Lung (tissue), 12 donors: ENCODE data around the gene TYRO3. TPM values are rescaled to one million over a fixed set of nuclear protein-coding genes. Genes with fewer than 3 reads are reported as not detected.
A peak's percentile ranks its signal among the peaks of the same experiment; 100 is the strongest.

ENCODE experiments used
- ATAC-seq: fragments of 200-7000 bp; cut with Tn5 transposase; one replicate; pipeline ENCODE4 v1.9.1; 2020; ENCODE audit warnings: moderate number of reproducible peaks; ENCODE audit not compliant: insufficient read depth, low FRiP score
- DNase-seq, 3 donors: peaks; one replicate each; pipeline ENCODE4 v3.0.0-alpha.2; 2013 to 2017
- H3K27ac ChIP-seq, 2 donors: one replicate each; pipeline ENCODE4 v1.5.1; 2013; ENCODE audit warnings: mild to moderate bottlenecking in 2 of 2, moderate library complexity in 2 of 2, control low read depth in 1 of 2, inconsistent platforms in 1 of 2, low read depth in 1 of 2, low read length in 1 of 2
- H3K27me3 ChIP-seq, 3 donors: one replicate each; pipeline ENCODE4 v1.5.1; 2013; ENCODE audit warnings: low read length in 2 of 3; ENCODE audit not compliant: control insufficient read depth in 3 of 3, insufficient read depth in 3 of 3
- H3K36me3 ChIP-seq, 4 donors: one replicate each; pipeline ENCODE4 v1.5.1; 2013; ENCODE audit warnings: low read length in 4 of 4, mild to moderate bottlenecking in 1 of 4, moderate library complexity in 1 of 4; ENCODE audit not compliant: control insufficient read depth in 4 of 4, insufficient read depth in 4 of 4
- H3K4me1 ChIP-seq, 5 donors: one replicate each; pipeline ENCODE4 v1.5.1; 2013; ENCODE audit warnings: low read length in 5 of 5, mild to moderate bottlenecking in 2 of 5, moderate library complexity in 1 of 5; ENCODE audit not compliant: control insufficient read depth in 5 of 5, insufficient read depth in 5 of 5
- H3K4me3 ChIP-seq: one replicate; pipeline ENCODE4 v1.5.1; 2013; ENCODE audit warnings: mild to moderate bottlenecking, control low read depth, moderate library complexity
- H3K9ac ChIP-seq, 2 donors: one replicate each; pipeline ENCODE4 v1.5.1; 2013; ENCODE audit warnings: low read length in 2 of 2, control low read depth in 1 of 2; ENCODE audit not compliant: insufficient read depth in 1 of 2
- H3K9me3 ChIP-seq, 4 donors: one replicate each; pipeline ENCODE4 v1.5.1; 2013; ENCODE audit warnings: low read length in 3 of 4, mild to moderate bottlenecking in 1 of 4, moderate library complexity in 1 of 4; ENCODE audit not compliant: control insufficient read depth in 4 of 4, insufficient read depth in 3 of 4
- WGBS, 2 donors: extraction: QIAGEN DNeasy Blood & Tissue Kit; methylation state at CpG; one replicate each; pipeline ENCODE4 v1.1.7; 2013; 5-methylcytosine and 5-hydroxymethylcytosine counted together
- polyA plus RNA-seq, 2 donors: library from polyadenylated mRNA; stranded (reverse); fragments of 200-250 nt; gene quantifications; one replicate each; pipeline ENCODE4 v1.2.1, GENCODE V29; 2013
- total RNA-seq, 2 donors: library from RNA; depleted of rRNA in 1 of 2; stranded (reverse); fragments of >200 nt in 1 of 2; gene quantifications; one replicate each; pipeline ENCODE4 v1.2.1, GENCODE V29; 2014 to 2021
- TF ChIP-seq, protein P1 (sequence below): IDR thresholded peaks from 2 replicates; pipeline ENCODE4 v1.5.1; 2012; ENCODE audit warnings: mild to moderate bottlenecking; ENCODE audit errors: control extremely low read depth, extremely low read depth
- donor health status: control.
- donor health status: control.
- donor health status: Bipolar disorder and iron deficiency.
- donor health status: healthy.
- donor health status: DM: yes; HTN: yes; CAD: no.

Gene TYRO3
- total and polyA plus RNA-seq, 4 donors, result 4.2 to 17.9 (median 12.6) TPM

GRCh38 chr15:41603941-41604911, 45.2 kb downstream of the TYRO3 start:
- ATAC-seq (peak; percentile 69), DNase-seq (peak; percentile 71 to 78 (median 76))
- no peak overlapping the region for H3K4me3 ChIP-seq
- no peaks in the 10 kb centered on the region for H3K9me3 ChIP-seq
- peaks cover 0 to 9% (median 0%) of the 10 kb centered on the region in 5 donors for H3K4me1 ChIP-seq
- TF ChIP-seq, protein P1, sequence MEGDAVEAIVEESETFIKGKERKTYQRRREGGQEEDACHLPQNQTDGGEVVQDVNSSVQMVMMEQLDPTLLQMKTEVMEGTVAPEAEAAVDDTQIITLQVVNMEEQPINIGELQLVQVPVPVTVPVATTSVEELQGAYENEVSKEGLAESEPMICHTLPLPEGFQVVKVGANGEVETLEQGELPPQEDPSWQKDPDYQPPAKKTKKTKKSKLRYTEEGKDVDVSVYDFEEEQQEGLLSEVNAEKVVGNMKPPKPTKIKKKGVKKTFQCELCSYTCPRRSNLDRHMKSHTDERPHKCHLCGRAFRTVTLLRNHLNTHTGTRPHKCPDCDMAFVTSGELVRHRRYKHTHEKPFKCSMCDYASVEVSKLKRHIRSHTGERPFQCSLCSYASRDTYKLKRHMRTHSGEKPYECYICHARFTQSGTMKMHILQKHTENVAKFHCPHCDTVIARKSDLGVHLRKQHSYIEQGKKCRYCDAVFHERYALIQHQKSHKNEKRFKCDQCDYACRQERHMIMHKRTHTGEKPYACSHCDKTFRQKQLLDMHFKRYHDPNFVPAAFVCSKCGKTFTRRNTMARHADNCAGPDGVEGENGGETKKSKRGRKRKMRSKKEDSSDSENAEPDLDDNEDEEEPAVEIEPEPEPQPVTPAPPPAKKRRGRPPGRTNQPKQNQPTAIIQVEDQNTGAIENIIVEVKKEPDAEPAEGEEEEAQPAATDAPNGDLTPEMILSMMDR, result peak; percentile 58
- H3K27ac ChIP-seq, result peak overlapping the region in 1 of 2 donors; percentile 10
- H3K27me3 ChIP-seq, result no peaks in the 10 kb centered on the region
- H3K36me3 ChIP-seq, result no peaks in the 10 kb centered on the region
- WGBS, 2 donors, result 14 to 20% methylated on average over 13 of the region's 13 CpGs
- H3K9ac ChIP-seq, result peak overlapping the region in 1 of 2 donors; percentile 38

DNA sequence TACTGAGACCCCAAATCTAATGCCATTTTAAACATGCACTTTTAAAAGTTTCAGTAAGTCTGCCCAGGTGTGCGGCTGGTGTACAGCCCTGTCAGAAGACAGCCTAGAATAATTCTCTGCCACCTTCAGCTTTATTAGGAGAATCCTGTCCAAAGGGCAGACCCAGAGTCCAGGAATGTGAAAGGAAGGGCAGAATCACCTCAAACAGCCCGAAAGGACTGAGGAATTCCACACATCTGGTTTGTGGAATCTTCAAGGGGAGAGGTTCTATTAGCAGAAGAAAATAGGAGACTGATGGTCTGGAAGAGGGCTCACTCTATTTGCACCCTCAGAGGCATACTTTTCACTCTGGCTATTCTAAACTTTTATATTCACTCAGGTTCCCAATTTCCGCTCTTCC, 46.6 kb downstream of the TYRO3 start:
- TF ChIP-seq, protein P1, result no peak
- WGBS, 2 donors, result 83 to 85% methylated on average over 3 of the region's 3 CpGs

GRCh38 chr15:41606997-41607396, 48.0 kb downstream of the TYRO3 start:
- no peaks in the 10 kb centered on the region for H3K27me3 ChIP-seq
- no peaks in the 10 kb centered on the region for H3K36me3 ChIP-seq
- ATAC-seq, result no peak
- no peak overlapping the region for H3K27ac ChIP-seq
- H3K9ac ChIP-seq, result no peak overlapping the region
- no peak overlapping the region for H3K4me3 ChIP-seq
- peaks cover 0 to 9% (median 0%) of the 10 kb centered on the region in 5 donors for H3K4me1 ChIP-seq
- peak in 1 of 3 donors; percentile 27 for DNase-seq
- TF ChIP-seq, protein P1, result no peak
- H3K9me3 ChIP-seq, result no peaks in the 10 kb centered on the region
- WGBS, 2 donors, result 93 to 97% methylated on average over 1 of the region's 1 CpG

More for the DNA sequence above, 46.6 kb downstream of the TYRO3 start:
- ATAC-seq (no peak), DNase-seq (no peak)
- Histone ChIP-seq H3K27ac (no peak overlapping the region), H3K9ac (no peak overlapping the region), H3K9me3 (no peaks in the 10 kb centered on the region), H3K4me3 (no peak overlapping the region), H3K27me3 (no peaks in the 10 kb centered on the region), H3K4me1 (peaks cover 0 to 9% (median 0%) of the 10 kb centered on the region in 5 donors), H3K36me3 (no peaks in the 10 kb centered on the region)
